Activated CD4-positive, alpha-beta T cell treated with anti-CD3 and anti-CD28 coated beads, Interleukin-2, amount 50 U/mL, for 48 hours (primary cell): Measurements from ENCODE around the gene IL13RA1.
"Not testable (repeated sequence)": the region's sequence is repeated elsewhere in the genome, so short reads cannot be mapped to it uniquely, and the experiment has no call there.

Source experiments
- DNase-seq, 2 experiments: peaks; one replicate each; pipeline ENCODE4 v3.0.0-alpha.2; 2020

IL13RA1 gene

DNA sequence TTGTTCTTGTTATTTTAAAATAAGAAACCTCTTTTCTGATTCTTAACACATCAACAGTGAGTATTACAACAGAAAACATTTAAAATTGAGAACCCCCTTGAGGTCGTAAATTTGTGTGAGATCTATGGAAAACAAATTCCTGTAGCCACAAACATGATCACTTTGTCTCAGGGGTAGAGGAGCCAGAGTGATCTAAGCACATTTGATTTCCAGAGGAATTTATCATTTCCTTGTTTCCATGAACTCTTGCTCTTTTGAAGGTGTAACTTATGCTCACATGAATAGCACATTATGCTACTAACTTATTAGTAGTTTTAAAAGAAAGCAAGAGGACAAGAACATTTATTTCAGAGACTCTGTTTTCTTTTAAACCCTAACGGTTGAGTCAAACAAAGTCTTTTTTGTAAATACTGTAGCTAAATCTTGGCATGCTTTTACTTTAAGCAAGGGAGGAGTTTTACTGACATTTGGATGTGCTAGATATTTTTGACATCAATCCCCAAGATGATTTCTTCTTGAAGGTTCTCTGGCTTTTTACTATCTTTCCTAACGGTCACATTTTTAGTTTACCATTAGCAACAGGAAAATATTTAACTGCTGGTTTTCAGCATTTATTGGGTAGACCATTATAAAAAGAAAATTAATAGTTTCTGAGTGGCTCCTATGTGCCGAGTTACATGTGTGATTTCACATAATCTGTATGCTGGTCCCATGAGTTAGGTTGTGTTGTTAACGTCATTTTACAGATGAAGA lies 68.3 kb downstream of the IL13RA1 start:
- DNase-seq: no peak

DNA sequence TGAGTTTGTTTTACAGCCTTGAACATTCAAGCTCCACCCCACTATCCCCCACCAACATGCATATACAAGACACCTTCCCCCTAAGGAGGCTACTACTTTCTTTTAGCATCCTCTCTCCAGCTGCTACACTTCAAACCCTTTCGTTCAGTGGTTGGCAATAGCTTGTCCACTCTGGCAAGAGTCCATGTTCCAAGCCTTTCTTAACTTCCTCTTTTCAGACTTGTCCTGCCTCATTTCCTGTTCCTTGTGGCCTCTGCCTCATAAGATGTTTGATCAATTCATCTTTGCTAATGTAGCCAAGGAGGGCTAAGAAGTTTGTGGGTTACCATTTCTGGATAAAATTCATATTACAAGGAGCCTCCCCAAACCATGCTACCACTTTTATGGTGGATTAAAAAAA lies 75.5 kb downstream of the IL13RA1 start:
- DNase-seq: no peak

DNA sequence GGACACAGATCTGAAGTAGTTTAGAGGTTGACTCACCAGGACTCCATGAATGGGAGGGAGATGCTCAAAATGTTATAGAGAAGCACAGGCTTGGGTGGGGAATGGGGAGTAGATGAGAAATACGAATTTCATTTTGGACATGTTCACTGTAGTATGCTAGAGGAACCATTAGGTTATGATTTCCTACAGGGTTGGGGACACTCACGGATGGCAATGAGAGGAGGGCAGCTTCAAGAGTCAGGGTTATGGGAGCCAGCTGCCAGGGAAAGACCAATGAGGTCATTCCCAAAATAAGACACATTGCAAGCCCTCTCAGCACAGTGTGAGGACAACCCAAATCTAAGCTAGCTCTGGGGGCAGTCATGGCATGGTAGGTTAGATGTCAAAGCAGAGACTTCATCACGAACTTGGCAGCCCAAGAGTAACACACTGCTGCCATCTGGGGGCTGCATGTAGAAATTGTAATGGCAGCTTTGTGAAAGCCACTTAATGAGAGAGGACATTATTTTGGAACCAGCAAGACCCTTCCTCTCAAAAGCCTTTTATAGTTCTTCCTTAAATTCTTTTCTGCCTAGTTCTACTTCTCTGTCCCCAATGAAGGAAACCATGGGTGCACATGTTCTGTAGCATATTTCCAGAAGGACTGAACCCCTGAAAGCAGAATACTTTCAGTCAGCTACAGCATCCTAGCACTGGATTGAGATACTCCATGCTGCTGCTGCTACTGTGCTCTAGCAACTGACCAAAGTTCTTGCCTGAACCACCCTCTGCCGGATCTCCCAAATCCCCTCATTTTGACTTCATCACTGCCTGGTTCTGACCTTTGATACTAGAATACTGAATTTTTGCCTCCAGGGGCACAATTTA lies 80.0 kb downstream of the IL13RA1 start:
- peak; percentile 20 to 24 for DNase-seq

DNA sequence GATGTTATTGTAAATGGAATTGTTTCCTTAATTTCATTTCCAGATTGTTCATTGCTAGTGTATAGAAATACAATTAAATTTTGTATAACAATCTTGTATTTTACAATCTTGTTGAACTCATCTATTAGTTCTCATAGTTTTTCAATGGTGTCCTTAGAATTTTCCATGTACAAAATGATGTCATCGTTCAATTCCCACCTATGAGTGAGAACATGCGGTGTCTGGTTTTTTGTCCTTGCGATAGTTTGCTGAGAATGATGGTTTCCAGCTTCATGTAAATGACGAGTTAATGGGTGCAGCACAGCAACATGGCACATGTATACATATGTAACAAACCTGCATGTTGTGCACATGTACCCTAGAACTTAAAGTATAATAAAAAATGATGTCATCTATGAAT lies 89.9 kb downstream of the IL13RA1 start:
- DNase-seq: not testable (repeated sequence)

DNA sequence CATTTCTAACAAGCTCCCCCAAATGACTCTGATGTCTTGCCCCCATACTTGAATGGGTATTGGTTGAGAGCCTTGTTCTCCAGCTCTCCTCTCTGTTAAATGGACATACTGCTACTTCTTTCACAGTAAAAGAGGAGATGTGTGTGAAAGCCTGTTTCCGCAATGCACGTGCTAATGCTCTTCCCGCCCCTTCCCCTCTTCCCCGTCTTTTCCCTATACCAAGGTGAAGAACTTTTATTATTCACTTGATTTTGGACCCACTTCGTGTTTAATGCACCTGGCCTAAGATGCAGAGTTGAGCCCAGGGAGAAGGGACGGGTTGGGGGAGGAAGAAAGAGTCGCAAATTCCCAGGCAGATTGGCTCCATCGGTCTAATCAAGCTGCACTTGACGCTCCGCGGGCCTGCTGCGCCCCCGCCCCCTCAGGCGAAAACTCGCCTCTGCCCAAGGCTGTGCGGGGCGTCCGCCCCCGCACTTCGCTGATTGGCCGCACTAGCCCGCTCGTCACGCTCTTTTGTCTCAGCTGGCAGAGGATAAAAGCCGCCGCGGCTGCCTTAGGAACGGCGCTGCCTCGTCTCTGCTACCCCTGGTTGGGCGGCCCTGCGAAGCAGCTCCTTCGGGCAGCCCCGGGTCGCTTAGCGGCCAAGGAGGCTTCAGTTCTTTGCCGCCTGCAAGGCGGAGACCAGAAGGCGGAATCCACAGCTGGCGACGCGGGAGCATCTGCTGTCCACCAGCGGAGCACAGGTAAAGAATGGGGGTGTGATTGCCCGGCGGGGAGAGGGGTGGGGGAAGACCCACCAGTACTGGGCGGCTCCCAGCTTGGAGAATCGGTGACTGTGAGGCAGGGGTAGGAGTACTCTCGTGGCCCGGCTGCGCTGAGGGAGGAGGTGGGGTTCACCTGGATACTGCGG lies 96.1 kb downstream of the IL13RA1 start, which contains the start of gene ZCCHC12:
TSS of gene ZCCHC12 (plus strand) at position 562 of the 910 bp plus-strand sequence. CDS start 1,421 bp downstream, outside the sequence.
- peak; percentile 9 to 34 for DNase-seq

DNA sequence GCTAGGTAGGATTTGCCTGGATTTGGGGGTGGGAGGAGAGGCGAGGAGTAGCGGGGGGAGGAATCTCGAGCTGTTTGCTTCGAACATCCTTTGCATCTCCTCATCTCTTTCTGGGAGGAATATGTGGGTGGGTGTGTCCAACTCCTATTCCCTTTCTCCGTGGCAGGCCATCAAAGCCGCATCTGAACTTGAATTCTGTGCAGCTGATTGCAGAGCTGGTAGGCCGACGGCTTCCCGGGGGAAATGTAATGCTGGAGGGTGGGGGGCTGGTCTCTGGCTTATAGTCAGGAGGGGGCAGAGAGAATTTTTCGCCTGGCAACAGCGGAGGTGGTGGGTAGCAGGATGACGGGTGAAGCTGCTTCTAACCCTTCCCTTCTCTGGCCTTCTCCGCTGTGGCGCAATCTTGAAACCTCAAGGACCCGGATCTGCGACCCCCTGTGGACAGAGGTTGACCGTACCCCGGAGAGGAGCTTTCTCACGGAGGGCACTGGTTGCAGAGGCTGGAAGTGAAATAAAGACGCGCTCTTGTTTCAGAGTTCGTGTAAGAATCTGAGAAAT lies 96.8 kb downstream of the IL13RA1 start:
- no peak for DNase-seq

DNA sequence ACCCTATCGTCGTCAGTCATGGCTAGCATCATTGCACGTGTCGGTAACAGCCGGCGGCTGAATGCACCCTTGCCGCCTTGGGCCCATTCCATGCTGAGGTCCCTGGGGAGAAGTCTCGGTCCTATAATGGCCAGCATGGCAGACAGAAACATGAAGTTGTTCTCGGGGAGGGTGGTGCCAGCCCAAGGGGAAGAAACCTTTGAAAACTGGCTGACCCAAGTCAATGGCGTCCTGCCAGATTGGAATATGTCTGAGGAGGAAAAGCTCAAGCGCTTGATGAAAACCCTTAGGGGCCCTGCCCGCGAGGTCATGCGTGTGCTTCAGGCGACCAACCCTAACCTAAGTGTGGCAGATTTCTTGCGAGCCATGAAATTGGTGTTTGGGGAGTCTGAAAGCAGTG lies 97.8 kb downstream of the IL13RA1 start:
- DNase-seq: no peak

DNA sequence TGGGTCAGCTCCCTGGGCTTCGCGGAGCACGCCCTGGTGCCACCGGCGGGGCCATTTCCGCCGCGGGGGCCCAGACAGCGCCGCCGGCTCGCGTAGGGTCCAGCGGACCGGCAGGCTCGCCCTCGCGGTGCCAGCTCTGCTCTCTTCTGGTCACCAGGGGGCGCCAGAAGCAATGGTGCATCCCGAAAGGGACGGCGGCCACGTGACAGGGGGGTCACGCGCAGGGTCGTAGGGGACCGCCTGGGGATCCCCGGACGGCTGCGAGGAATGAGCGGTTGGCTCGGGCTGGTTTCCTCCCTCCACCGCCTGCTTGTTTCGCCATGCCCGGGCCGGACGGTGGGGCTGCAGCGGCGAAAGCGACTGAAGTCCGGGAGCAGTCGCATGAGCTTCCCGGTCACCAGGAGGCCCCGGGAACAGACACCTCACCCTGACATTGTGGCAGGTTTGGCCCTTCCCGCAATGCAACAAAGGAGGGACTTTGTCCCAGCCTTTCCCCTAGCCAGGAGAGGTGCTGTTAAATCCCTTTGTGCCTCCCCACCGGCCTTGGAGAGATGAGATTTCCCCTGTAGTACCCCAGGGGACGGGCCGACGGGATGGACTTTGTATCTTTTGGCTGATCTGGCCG lies 112.0 kb downstream of the IL13RA1 start:
- DNase-seq: peak; percentile 73 to 76
